GM19240 (cell line): Measurements from ENCODE around the gene GRID1.

Experiments used
- DNase-seq: peaks from one replicate; pipeline ENCODE4 v3.0.0; 2011; ENCODE audit warnings: low spot score; ENCODE audit not compliant: insufficient read length

Gene GRID1

DNA sequence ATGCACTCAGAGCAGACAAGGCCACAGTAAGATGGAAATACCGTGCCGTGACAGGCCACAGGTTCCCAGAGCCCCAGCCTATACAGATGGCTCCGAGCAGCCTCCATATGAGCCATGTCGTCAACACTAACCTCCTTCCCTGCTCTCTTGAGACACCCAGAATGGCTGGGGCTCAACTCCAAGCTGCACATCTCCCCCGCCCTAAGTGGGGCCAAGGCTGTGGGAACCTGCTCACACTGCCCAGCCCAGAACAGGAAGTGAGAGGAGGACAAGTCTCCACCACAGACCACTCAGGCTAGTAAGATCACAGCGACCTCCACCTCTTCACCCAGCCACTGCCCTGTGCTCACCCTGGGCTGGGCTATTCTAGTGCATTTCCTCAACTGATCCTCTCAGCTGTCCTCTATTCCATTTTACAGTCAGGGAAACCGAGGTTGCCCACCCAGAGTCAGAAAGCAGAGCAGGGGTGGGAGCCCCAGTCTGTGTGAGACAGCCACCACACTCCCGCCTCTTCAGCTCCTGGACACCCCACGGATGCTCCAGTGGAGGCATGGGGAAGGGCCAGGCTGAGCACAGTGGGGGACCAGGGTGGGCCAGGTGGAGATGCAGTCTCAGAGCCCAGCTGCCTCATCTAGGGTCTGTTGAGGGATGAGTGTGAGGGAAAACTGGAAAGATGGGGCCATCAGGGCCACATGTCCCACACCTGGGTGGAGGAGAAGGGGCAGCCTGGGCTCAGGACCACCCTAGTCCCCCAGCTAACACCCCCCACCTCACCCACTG lies 11.6 kb downstream of the GRID1 start:
- DNase-seq: no peak

DNA sequence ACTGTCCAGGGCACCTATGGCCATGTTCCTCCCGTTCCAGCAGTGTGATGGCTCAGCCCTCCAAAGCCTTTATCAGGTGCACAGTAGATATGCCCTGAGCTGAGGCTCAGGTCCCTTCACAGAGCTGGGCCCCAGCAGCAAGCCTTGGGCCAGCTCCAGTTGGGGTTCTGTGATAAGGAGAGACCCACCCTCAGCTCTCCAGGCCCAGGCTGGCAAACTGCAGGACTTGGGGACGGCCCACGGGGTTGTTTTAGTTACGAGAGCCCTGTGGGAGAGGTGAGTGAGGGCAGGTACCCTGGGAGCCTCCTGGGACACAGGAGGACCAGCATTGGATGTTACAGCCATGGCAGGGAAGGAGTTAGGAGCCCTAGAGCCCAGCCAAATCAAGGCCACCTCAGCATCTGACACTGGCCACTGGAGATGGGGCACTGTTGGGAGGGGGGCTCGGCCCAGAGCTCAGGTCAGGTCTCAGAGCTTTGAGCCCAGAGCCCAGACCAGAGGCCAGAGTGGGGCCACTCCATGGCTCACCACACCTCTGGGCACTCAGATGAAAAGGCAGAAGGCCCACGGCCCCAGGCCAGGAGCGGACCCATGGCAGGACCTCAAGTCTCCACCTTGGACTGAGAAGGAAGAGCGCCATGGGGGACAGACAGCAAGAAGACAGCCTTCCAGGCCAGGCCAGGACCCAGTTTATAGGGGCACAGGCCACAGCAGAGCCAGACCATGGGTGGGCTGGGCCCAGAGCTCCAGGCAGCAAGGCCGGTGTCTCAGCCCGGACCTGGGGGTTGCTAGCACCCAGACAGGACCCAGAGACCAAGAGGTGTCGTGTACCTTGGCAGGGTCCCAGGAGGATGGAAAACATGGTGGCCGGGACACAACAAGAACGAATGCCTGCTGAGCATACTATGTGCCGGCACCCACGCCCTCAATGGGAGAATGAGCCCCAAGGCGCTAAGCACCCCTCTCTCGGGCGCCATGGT lies 12.8 kb downstream of the GRID1 start:
- DNase-seq: no peak

DNA sequence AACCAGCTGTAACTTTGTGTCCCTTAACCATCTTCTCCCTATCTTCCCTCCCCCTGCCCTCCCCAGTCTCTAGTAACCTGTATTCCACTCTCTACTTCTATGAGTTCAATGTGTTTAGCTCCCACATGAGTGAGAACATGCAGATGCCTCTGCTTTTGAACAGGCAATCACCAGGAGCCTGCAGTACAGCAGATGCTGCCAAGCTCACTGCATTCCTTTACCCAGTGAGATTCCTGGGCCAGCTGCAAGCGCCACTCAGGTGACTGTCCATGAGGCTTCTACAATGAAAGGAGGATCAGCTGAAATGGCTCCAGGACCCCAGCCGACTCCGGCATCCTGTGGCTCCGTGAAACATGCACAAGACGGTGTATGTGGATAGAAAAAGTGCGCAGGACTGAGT lies 15.7 kb downstream of the GRID1 start:
- DNase-seq: no peak

DNA sequence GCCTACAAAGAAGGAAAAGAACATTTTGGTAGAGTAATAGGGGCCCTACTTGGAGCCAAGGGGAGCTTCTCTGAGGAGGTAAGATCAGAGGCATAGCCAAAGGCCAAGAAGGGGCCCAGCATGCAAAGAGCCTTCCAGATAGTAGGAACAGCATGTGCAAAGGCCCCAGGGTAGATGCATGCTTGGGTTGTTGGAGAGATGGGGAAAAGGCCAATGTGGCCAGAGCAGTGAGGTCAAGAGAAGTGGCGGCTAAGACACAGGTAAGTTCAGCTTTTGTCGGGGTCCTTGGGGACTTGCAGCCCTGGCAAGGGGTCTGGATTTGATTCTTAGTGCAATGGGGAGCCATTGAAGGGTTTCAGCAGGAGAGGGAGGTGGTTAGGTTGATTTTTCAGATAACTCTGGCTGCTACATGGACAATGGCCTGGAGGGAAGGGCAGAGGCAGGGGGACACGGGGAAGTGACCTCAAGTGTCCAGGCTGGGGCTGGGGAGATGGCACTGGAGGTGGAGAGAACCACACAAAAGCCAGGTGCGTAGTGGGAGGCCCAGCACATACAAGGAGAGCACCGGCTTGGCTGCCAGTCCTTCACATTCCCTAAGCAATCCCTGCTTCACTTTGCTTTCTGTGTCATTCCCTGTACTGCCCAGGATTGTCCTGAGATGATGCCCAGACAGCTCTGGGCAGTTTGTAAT lies 16.5 kb downstream of the GRID1 start:
- DNase-seq: no peak

DNA sequence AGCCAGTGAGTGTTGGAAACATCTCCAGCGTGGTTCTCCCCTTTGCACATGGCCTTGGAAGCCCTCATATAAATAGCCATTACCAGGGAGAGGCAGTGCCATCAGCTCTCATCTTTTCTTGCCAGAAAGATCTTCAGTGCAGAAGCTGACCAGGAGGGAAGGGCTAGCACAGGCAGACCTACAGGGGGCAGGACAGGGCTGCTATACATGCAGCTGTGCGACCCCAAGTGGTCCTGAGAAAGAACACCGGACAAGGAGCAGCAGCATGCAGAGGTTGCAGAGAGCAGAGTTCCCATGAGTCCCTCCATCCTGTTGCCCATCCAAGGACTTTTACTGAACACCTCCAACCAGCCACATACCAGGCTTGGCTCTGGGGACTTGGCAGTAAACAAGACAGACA lies 17.1 kb downstream of the GRID1 start:
- no peak for DNase-seq

DNA sequence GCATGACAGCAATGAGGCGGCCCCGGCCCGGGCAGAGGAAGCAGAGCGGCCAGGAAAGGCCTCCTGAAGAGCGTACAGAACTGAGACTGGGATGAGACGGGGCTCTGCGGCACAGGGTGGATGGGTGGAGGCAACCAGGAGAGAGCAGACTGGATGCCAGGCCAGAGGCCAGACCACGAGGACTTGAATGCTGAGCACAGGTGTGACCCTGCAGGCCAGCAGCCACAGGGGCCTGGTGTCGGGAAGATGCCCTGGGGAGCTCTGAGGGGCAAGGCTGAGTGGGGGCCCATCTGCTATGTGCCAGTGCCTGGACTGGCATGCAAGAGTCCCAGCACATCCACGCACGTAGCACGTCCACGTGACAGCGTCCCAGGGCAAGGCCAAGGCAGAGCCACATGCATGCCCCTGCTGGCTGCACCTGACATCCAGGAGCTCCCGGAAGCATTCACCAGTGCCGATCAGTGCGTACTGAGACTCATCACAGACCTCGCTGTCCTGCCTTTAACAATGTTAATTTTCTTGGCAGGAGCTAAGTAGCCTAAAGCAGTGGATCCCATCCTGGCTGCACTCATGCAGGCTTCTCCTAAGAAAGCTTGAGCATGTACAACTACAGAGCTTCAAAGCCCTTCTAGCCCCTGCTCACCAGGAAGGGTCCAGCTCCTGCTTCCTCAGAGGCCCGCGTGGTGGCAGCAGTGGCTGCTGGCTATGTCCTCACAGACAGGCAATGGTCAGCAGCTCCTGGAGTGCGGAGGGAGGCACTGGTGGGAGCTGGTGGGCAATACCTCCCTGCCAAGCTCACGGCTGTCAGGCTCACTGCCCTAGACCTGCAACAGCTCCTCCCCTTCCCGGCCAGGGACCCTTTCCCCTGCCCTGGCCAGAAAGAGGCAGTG lies 18.0 kb downstream of the GRID1 start:
- no peak for DNase-seq

DNA sequence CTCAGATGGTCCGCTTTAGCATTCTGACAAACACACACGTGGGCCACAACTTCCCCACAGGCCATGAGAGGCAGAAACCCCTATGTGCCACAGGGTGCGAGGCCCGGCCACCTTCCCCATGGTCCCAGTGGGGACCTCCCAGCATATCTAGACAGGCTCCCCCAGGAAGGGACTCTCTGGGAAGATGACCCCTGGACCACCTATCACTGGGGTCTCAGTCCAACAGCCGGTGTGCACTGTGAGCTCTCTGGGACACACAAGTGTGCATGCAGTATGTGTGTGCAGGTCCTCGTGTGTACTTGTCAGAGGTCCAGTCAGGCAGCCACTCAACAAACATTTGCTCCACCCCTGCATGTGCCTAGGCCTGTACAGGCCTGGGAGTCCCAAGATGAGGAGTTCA lies 18.7 kb downstream of the GRID1 start:
- DNase-seq: no peak

DNA sequence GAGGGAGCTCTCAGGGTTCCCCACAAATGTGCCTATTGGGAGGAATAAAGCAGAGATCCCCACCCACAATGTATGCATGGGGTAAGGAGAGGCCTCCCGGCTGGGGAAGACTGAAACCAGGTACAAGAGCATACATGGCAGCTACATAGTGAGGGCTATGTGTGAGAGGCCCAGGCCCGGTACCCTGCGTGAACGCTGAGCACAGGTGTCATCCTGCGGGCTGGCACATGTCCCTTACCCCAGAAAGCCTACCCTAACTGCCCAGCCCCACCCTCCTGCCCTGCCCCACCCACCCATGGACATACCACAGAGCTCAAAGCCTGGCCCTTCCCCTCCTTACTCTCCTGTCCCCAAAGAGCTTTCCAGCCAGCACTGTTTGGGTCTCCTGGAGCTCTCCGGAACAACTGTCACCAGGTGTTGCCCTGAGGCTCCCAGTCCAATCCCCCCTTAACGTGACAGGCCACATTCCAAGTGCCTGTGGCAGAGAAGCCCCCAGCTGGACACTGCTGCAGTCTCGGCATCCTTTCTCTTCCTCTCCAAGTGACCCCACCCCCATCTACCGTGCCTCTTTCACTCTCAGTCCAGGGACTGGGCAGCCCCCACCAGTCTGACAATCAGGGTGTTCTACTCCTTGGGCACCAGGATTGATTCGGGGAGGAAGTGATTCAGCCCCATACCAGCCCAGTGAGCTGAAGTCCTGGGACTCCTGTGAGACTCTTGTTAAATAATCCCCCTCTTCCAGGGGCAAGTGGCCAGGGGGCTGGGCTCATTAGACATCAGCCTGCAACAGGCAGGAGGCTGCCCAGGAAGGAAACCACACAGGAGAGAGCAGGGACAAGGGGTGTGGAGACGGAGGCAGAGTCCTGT lies 19.6 kb downstream of the GRID1 start:
- DNase-seq: no peak

DNA sequence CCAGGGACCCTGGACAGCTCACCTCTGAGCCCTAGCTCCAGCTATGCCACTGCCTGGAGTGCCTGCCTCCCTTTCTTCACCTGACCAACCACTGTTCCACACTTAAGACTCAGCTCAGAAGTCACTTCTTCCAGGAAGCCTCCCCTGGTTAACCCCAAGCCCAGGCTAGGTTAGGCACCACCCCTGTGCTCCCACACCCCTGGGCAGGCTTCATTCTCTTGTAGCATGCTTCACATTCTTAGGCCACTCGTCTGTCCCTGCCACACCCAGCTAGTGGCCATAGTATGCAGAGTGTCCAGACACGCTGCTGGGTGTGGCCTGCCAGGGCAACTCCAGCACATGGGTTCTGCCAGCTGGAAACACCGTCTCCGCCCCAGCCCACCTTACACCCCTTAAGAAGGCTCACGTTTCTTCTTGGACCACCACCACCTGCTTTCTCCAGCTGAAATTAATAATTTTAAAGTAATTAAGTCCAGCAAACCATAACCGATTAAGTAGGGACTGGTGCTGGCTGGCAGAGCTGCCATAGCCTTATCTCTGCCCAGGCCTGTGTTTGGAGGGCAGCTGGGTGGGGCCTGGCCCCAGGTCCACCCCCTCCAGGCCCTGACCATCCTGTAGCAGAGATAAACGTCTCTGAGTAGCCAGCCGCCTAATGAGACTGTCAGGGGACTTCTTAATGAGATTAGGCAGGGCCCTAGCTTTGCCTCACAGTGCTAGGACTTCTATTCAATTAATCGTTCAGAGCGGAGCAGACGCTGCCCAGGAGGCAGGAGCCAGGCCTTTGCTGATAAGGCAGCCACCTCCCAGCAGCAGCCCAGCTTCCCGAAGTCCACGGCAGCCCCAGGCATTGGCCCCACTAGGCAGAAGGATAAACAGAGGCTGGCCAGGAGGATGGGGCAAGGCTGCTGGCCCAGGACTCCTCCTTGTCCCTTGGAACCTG lies 20.5 kb downstream of the GRID1 start:
- no peak for DNase-seq

DNA sequence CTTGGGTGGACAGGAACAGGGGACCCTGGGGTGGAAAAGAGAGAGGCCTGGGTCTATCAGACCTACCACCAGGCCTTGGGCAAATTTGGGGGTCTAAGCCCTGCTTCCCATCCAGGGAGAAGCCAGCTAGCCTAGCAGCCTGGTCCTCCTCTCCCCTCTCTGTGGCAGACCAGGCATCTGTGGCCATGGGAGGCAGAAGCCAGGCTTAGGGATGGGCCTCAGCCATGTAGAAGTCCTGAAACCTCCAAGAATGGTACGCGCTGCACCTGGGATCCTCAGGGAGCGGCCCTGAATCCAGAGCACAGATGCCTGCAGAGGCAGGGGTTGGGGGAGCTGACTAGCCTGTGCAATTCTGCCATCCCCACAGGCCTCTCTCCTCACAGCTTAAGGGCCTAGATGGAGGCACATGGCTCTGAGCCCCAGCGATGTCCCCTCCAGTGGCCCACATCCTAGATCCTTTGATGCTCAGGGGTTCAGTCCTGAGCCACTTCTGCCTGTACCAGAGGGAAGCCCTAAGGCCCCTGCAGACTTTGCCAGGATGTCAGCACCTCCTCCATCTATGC lies 21.2 kb downstream of the GRID1 start:
- DNase-seq: no peak

DNA sequence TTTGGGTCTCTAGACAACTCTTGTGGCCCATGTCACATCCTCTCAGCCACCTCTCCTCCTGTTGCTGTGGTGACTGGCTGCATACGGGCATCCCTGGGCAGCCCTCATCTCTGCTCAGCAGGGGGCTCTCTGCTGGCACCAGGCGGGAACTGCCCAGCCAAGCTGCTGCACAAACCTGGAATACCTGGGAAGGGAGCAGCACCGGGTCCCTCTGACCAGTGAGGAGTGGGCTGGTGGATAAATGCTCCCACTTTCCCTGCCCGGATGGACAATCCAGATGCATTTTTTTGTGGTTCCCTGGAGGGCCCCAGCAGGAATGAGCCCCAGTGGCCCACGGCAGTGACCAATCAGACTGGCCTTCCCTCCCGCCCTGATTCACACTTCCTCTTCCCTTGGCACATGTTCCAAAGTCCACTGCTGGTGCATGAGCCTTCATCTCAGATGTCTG lies 21.9 kb downstream of the GRID1 start:
- no peak for DNase-seq

DNA sequence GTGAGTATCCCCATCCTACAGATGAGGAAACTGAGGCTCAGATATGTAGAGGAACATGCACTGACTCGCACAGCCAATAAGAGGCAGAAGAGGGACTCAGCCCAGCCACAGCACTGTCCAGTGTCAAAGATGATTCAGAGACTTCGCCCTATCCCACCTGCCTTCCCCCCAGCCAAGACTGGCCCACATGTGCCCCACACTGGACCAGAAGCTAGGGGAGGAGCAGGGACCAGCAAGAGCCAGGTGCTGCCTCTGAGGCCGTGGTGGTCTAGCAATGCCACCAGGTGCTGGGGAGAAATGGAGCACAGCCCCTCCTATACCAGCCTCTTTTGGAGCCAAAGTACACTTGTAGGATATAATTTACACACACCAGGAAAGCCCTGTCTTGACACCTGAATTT lies 22.3 kb downstream of the GRID1 start:
- no peak for DNase-seq

DNA sequence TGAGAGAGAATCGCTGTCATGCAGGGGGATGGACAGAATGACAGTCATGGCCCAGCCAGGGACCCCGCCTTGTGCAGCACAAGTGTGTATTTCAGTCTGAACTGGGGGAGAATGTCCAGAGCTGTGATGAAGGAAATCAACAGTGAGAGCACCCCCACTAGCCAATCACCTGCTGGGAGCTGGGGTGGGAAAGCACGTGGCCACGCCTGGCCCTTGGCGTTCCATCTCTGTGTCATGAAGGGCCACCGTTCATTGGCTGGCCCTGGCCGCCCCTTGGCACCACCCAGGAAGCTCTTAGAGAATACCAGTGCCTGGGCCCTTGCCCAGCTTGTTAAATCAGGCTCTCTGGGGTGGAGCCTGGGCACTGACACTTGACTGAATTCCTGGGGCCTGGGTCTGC lies 22.8 kb downstream of the GRID1 start:
- DNase-seq: no peak

DNA sequence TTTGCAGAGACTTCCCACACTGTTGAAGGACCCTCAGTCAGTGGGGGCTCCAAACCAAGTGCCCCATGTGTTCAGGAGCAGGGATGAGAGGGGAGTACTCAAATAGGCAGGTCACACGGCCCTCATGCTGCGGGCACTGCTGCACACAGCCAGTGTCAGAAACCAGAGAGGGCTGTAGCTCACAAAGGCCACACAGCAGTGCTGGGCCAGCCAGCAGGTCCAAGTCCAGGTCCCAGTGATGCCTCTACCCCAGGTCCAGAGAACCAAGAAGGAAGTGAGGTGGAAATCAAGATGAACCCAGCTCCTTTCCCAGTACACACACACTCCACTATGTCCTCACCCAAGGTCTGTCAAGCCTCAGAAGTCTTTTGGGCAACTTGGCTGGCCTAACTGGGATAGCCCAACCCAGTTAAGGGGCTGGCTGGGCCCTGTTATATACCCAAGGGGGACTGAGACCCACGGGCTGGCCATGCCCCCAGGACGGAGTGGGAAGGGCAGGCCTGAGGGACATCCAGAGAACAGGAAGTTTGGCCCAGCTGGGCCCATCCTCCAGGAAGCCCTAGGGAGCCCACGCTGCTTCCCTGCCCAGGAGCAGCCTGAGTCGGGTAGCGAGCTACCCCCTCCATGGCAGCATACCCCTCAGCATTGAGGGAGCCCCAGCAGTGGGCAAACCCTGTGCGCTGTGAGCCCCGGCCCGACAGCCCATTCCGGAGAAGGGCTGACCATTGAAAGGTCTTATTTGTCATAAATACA lies 24.3 kb downstream of the GRID1 start:
- no peak for DNase-seq

DNA sequence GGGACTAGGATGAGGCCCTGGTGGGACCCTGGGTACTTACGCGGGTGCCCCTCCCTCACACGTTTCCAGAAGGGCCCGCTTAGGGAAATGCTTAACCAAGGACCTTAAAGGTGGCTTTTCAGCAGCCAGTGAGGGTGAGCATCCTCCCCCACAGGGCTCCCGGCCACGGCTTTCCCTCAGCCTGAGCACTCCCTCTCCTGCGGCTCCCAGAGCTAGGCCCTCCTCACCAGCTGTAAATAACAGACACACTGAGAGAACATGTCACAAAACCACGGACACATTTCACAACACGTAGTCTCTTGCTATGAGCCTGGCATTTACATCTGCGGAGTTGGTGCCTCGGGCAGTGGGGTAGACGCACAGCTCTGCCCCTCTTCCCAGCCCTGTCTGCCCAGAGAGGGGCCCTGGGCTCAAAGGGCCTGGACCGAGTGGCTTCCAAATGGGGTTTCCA lies 25.2 kb downstream of the GRID1 start:
- no peak for DNase-seq

DNA sequence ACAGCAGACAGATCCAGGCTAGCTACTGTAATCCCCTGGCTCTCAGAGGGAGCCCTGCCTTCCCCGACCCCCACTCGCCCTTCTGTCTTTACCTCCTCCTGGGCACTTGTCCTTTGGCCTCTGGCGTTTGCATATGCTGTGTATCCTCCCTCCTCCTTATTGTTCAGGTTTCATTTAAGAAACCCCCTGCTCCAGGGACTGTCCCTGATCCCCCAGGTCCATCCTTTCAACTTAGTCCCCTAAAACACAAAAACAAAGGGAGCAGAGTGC lies 25.7 kb downstream of the GRID1 start:
- DNase-seq: no peak

DNA sequence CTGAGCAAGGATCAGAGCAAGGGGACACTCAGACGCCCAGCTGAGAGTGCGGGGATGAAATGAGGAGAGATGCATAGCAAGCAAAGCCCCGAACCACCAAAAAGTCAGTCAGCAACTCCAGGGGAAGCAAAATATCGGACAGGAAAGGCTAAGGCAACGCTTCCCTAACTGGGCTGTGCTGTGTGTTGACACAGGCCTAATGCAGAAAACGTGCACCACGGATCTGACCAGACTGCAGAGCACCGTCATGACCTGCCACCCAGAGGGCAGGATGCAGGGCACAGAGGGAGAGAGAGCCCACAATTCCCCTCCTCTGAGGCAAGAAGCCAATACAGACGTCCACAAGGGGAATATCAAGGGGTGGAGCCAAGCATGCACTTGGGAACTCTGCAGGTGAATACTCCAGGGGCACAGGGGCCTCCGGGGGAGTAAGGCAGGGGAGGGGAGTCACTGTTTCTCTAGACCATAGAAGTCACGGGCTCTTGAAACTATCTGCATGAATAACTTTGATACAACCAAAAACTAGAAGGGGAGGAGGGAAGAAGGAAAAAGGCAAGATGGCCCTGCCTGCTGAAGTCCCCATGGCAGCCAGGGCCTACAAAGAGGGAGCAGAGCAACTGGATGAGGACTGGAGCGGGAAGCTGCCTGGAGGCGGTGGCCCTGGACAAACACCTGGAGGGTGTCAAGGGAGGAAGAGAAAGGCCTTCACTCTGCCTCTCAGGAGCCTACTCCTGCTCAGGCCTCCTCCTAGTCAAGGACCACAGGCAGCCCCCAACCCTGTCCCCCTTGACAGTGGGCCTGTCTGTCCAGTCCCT lies 26.2 kb downstream of the GRID1 start:
- DNase-seq: no peak
